HEK293 (cell line): Measurements from ENCODE around the gene FBXL7.

Experiments used
- CTCF ChIA-PET: fragments of 350-600 bp; formaldehyde crosslinking; extraction: SDS; loops from one replicate; lab custom pipeline; 2021; ENCODE audit warnings: antibody characterized with exemption; lab: Yijun Ruan, JAX
- POLR2A ChIA-PET: fragments of 300-600 bp; formaldehyde crosslinking; extraction: SDS; loops from one replicate; lab custom pipeline; 2020; ENCODE audit warnings: antibody characterized with exemption, inconsistent platforms; lab: Yijun Ruan, JAX
- H3K27ac ChIP-seq: fragments of 200-500 bp; sonication (Bioruptor generic); 2 replicates; pipeline ENCODE4 v1.5.1; 2014; ENCODE audit warnings: low read depth, low read length, control low read depth, inconsistent platforms; ENCODE audit errors: extremely low read depth
- H3K36me3 ChIP-seq, 2 experiments: fragments of 200-500 bp in 1 of 2; sonication (Bioruptor generic) in 1 of 2; 1 replicate in 1 of 2; 2 replicates in 1 of 2; pipeline ENCODE4 v1.5.1; 2014 to 2017; ENCODE audit warnings: inconsistent platforms in 2 of 2, low read length in 2 of 2; ENCODE audit not compliant: control insufficient read depth in 2 of 2, insufficient read depth in 1 of 2
- H3K4me1 ChIP-seq: fragments of 200-500 bp; sonication (Bioruptor generic); 2 replicates; pipeline ENCODE4 v1.5.1; 2014; ENCODE audit warnings: mild to moderate bottlenecking, low read length, inconsistent platforms; ENCODE audit not compliant: control insufficient read depth, insufficient read depth
- H3K4me3 ChIP-seq: 2 replicates; pipeline ENCODE4 v1.5.1; 2011; ENCODE audit warnings: low read depth, mild to moderate bottlenecking, control low read depth, low read length, moderate library complexity
- H3K9me3 ChIP-seq: fragments of 200-500 bp; sonication (Bioruptor generic); 2 replicates; pipeline ENCODE4 v1.5.1; 2014; ENCODE audit warnings: low read depth, low read length, inconsistent platforms; ENCODE audit not compliant: control insufficient read depth, insufficient read depth
- HOXA7 ChIP-seq: sonication (generic); formaldehyde crosslinking; IDR thresholded peaks from 2 replicates; pipeline ENCODE4 v1.8.1; 2022; ENCODE audit warnings: missing genetic modification reagents, borderline replicate concordance
- KLF10 ChIP-seq: fragments of 450-650 bp; IDR thresholded peaks from 2 replicates; pipeline ENCODE4 v1.5.1; 2018; ENCODE audit warnings: missing biosample characterization, mild to moderate bottlenecking, missing genetic modification characterization
- SALL2 ChIP-seq: fragments of 450-650 bp; formaldehyde crosslinking; IDR thresholded peaks from 2 replicates; pipeline ENCODE4 v1.5.0; 2017; ENCODE audit warnings: missing biosample characterization, mild to moderate bottlenecking, missing genetic modification characterization, borderline replicate concordance
- SETDB1 ChIP-seq: IDR thresholded peaks from one replicate; pipeline ENCODE4 v1.6.1; 2017; ENCODE audit warnings: mild to moderate bottlenecking, low read length, moderate library complexity, mixed read lengths; ENCODE audit not compliant: insufficient read length
- SP7 ChIP-seq: fragments of 450-650 bp; formaldehyde crosslinking; IDR thresholded peaks from 2 replicates; pipeline ENCODE4 v1.5.1; 2016; ENCODE audit warnings: missing biosample characterization, missing genetic modification characterization
- ZBTB10 ChIP-seq: fragments of 450-650 bp; formaldehyde crosslinking; IDR thresholded peaks from 2 replicates; pipeline ENCODE4 v1.5.1; 2016; ENCODE audit warnings: missing biosample characterization, missing genetic modification characterization
- ZBTB48 ChIP-seq: fragments of 450-650 bp; formaldehyde crosslinking; IDR thresholded peaks from 2 replicates; pipeline ENCODE4 v1.5.1; 2016; ENCODE audit warnings: missing biosample characterization, missing genetic modification characterization
- ZIC2 ChIP-seq: fragments of 450-650 bp; formaldehyde crosslinking; IDR thresholded peaks from 2 replicates; pipeline ENCODE4 v1.5.1; 2016; ENCODE audit warnings: missing biosample characterization, missing genetic modification characterization
- ZNF132 ChIP-seq: fragments of 450-650 bp; formaldehyde crosslinking; IDR thresholded peaks from 2 replicates; pipeline ENCODE4 v1.5.1; 2017; ENCODE audit warnings: missing biosample characterization, missing genetic modification characterization, borderline replicate concordance
- ZNF140 ChIP-seq: fragments of 450-650 bp; formaldehyde crosslinking; IDR thresholded peaks from 2 replicates; pipeline ENCODE4 v1.5.1; 2016; ENCODE audit warnings: missing biosample characterization, missing genetic modification characterization
- ZNF16 ChIP-seq: fragments of 450-650 bp; formaldehyde crosslinking; IDR thresholded peaks from 2 replicates; pipeline ENCODE4 v1.5.1; 2016; ENCODE audit warnings: low read depth, missing biosample characterization, missing genetic modification characterization
- ZNF221 ChIP-seq: fragments of 450-650 bp; formaldehyde crosslinking; IDR thresholded peaks from 2 replicates; pipeline ENCODE4 v1.5.1; 2017; ENCODE audit warnings: missing biosample characterization, missing genetic modification characterization, borderline replicate concordance
- ZNF239 ChIP-seq: fragments of 450-650 bp; formaldehyde crosslinking; IDR thresholded peaks from 2 replicates; pipeline ENCODE4 v1.5.1; 2016; ENCODE audit warnings: missing biosample characterization, missing genetic modification characterization
- ZNF324 ChIP-seq: fragments of 450-650 bp; formaldehyde crosslinking; IDR thresholded peaks from 2 replicates; pipeline ENCODE4 v1.5.1; 2016; ENCODE audit warnings: missing biosample characterization, missing genetic modification characterization
- ZNF362 ChIP-seq: fragments of 450-650 bp; formaldehyde crosslinking; IDR thresholded peaks from 2 replicates; pipeline ENCODE4 v1.5.1; 2016; ENCODE audit warnings: missing biosample characterization, missing genetic modification characterization
- ZNF404 ChIP-seq: fragments of 450-650 bp; formaldehyde crosslinking; IDR thresholded peaks from 2 replicates; pipeline ENCODE4 v1.5.1; 2017; ENCODE audit warnings: missing biosample characterization, missing genetic modification characterization
- ZNF48 ChIP-seq: fragments of 450-650 bp; formaldehyde crosslinking; IDR thresholded peaks from 2 replicates; pipeline ENCODE4 v1.5.1; 2016; ENCODE audit warnings: missing biosample characterization, missing genetic modification characterization
- ZNF488 ChIP-seq: fragments of 450-650 bp; formaldehyde crosslinking; IDR thresholded peaks from 2 replicates; pipeline ENCODE4 v1.5.1; 2016; ENCODE audit warnings: missing biosample characterization, missing genetic modification characterization
- ZNF544 ChIP-seq: fragments of 450-650 bp; formaldehyde crosslinking; IDR thresholded peaks from 2 replicates; pipeline ENCODE4 v1.5.0; 2017; ENCODE audit warnings: missing biosample characterization, missing genetic modification characterization
- ZNF555 ChIP-seq: fragments of 450-650 bp; formaldehyde crosslinking; conservative IDR thresholded peaks from 2 replicates; pipeline ENCODE4 v1.5.1; 2017; ENCODE audit warnings: missing biosample characterization, mild to moderate bottlenecking, missing genetic modification characterization, inconsistent platforms
- ZNF571 ChIP-seq: fragments of 450-650 bp; formaldehyde crosslinking; IDR thresholded peaks from 2 replicates; pipeline ENCODE4 v1.5.0; 2017; ENCODE audit warnings: missing biosample characterization, missing genetic modification characterization
- ZNF596 ChIP-seq: fragments of 450-650 bp; IDR thresholded peaks from 2 replicates; pipeline ENCODE4 v1.5.0; 2018; ENCODE audit warnings: missing biosample characterization, mild to moderate bottlenecking, missing genetic modification characterization, moderate library complexity
- ZNF623 ChIP-seq: fragments of 450-650 bp; formaldehyde crosslinking; IDR thresholded peaks from 2 replicates; pipeline ENCODE4 v1.5.1; 2016; ENCODE audit warnings: missing biosample characterization, missing genetic modification characterization
- ZNF629 ChIP-seq: fragments of 450-650 bp; formaldehyde crosslinking; IDR thresholded peaks from 2 replicates; pipeline ENCODE4 v1.5.1; 2017; ENCODE audit warnings: missing biosample characterization, missing genetic modification characterization
- ZNF76 ChIP-seq: fragments of 450-650 bp; formaldehyde crosslinking; IDR thresholded peaks from 2 replicates; pipeline ENCODE4; 2016; ENCODE audit warnings: low read depth, missing biosample characterization, missing genetic modification characterization, borderline replicate concordance
- ZNF791 ChIP-seq: fragments of 450-650 bp; formaldehyde crosslinking; IDR thresholded peaks from 2 replicates; pipeline ENCODE4 v1.5.1; 2016; ENCODE audit warnings: missing biosample characterization, missing genetic modification characterization
- ZSCAN16 ChIP-seq: fragments of 450-650 bp; formaldehyde crosslinking; IDR thresholded peaks from 2 replicates; pipeline ENCODE4 v1.5.1; 2016; ENCODE audit warnings: missing biosample characterization, missing genetic modification characterization
- ZSCAN18 ChIP-seq: fragments of 450-650 bp; formaldehyde crosslinking; IDR thresholded peaks from 2 replicates; pipeline ENCODE4 v1.5.1; 2016; ENCODE audit warnings: missing biosample characterization, missing genetic modification characterization
- ZSCAN23 ChIP-seq: fragments of 450-650 bp; formaldehyde crosslinking; IDR thresholded peaks from 2 replicates; pipeline ENCODE4 v1.5.1; 2016; ENCODE audit warnings: missing biosample characterization, missing genetic modification characterization

FBXL7 gene

GRCh38 chr5:15951126-15951525 is 451.1 kb downstream of the FBXL7 start:
- no peak for TF ChIP-seq ZNF48 (tag by site-specific recombination)
- no peak for TF ChIP-seq ZNF132
- TF ChIP-seq ZNF362 (tag by site-specific recombination), result no peak
- TF ChIP-seq ZSCAN23 (tag by site-specific recombination), result no peak
- no peak for TF ChIP-seq ZNF596 (tag by site-specific recombination)
- TF ChIP-seq ZNF623 (tag by site-specific recombination), result no peak
- TF ChIP-seq ZNF76, result no peak
- no peak for TF ChIP-seq ZNF571 (tag by site-specific recombination)
- no peak for TF ChIP-seq ZSCAN18 (tag by site-specific recombination)
- TF ChIP-seq ZNF404 (tag by site-specific recombination), result no peak
- no peak for TF ChIP-seq KLF10
- no peak for TF ChIP-seq ZNF221 (tag by site-specific recombination)
- no peak for TF ChIP-seq ZNF16 (tag by site-specific recombination)
- Histone ChIP-seq H3K9me3 (no peaks in the 10 kb centered on the region), H3K4me3 (no peak overlapping the region), H3K4me1 (no peaks in the 10 kb centered on the region), H3K36me3 (no peaks in the 10 kb centered on the region), H3K27ac (no peak overlapping the region)
- ChIA-PET POLR2A (no interaction called here), CTCF (no interaction called here)

- TF ChIP-seq ZNF324 (tag by site-specific recombination), result no peak
- no peak for TF ChIP-seq SP7 (tag by site-specific recombination)
- TF ChIP-seq SALL2 (tag by site-specific recombination), result no peak
- no peak for TF ChIP-seq ZIC2 (tag by site-specific recombination)
- Histone ChIP-seq H3K9me3 (no peaks in the 10 kb centered on the region), H3K36me3 (no peaks in the 10 kb centered on the region), H3K4me1 (no peaks in the 10 kb centered on the region), H3K4me3 (no peak overlapping the region), H3K27ac (no peak overlapping the region)
- CTCF ChIA-PET, result no interaction called here
- POLR2A ChIA-PET, result no interaction called here
Measured at GRCh38 chr5:15951550-15951949, 451.6 kb downstream of the FBXL7 start.

- POLR2A ChIA-PET, result no interaction called here
- CTCF ChIA-PET, result no interaction called here
- H3K27ac ChIP-seq, result no peak overlapping the region
- H3K4me3 ChIP-seq, result no peak overlapping the region
- TF ChIP-seq HOXA7 (CRISPR knock-in tag), result no peak
- no peak for TF ChIP-seq ZNF629 (tag by site-specific recombination)
- no peak for TF ChIP-seq ZNF140 (tag by site-specific recombination)
- TF ChIP-seq ZNF488 (tag by site-specific recombination), result no peak
- TF ChIP-seq ZBTB48 (tag by site-specific recombination), result no peak
- TF ChIP-seq ZNF555 (tag by site-specific recombination), result no peak
- no peak for TF ChIP-seq SETDB1
- TF ChIP-seq ZBTB10 (tag by site-specific recombination), result no peak
- no peak for TF ChIP-seq ZSCAN16
- TF ChIP-seq ZNF791, result no peak
- no peak for TF ChIP-seq ZNF239
- TF ChIP-seq ZNF544 (tag by site-specific recombination), result no peak
- TF ChIP-seq, all 188 proteins: peak for 0
- Histone ChIP-seq H3K36me3 (no peaks in the 10 kb centered on the region), H3K4me1 (no peaks in the 10 kb centered on the region), H3K9me3 (no peaks in the 10 kb centered on the region)
Measured at GRCh38 chr5:15956622-15957021, 456.6 kb downstream of the FBXL7 start.
